ENCODE data around the gene SLC1A1. TPM values are rescaled to one million over a fixed set of nuclear protein-coding genes. Genes with fewer than 3 reads are reported as not detected.
A peak's percentile ranks its signal among the peaks of the same experiment; 100 is the strongest.

SLC1A1 gene
- total RNA-seq, 5 donors from 2014 or later (not counting 1 experiment from before 2014, with no cell fraction given), result 0.26 to 0.46 (median 0.38) TPM; not detected in 2

DNA sequence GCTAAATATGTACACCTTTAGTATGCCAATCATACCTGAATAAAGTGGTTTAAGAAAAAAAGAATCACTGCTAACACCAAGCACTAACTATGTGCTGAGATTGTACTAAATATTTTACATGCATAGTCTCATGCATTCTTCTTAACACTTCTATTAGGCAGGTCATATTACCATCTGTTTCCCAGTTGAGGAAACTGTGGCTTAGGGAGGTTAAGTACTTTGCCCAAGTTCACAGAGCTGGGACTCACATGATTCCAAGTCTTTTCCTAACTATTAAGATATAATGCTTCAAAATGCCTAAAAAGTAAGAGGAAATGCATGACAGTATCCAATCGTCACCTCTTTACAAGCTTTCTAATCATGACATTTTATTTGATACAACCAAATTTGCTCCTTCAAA, 102.6 kb downstream of the SLC1A1 start:
- Mint-ChIP-seq H3K9me3 (peaks cover 0 to 5% (median 0%) of the 10 kb centered on the region in 3 donors), H3K36me3 (no peaks in the 10 kb centered on the region), H3K27ac (no peak overlapping the region), H3K4me3 (no peak overlapping the region), H3K4me1 (peaks cover 32 to 50% (median 37%) of the 10 kb centered on the region in 3 donors), H3K27me3 (no peaks in the 10 kb centered on the region)
- H3K4me1 ChIP-seq (ENCODE audit: control insufficient read depth in 1 of 2, extremely low read depth in 1 of 2, insufficient read depth in 2 of 2, low read length in 2 of 2), result peaks cover 14 to 27% of the 10 kb centered on the region in 2 experiments
- no peaks in the 10 kb centered on the region for H3K9me3 ChIP-seq
- H3K4me3 ChIP-seq (ENCODE audit: control insufficient read depth in 1 of 2, extremely low read depth in 1 of 2, low read length in 1 of 2), result no peak overlapping the region
- no peak overlapping the region for H3K27ac ChIP-seq (ENCODE audit: low read length)
- H3K27me3 ChIP-seq (replicated peaks in 1 of 2; ENCODE audit: control insufficient read depth in 2 of 2, extremely low read depth in 1 of 2, insufficient read depth in 2 of 2, low read length in 1 of 2), result no peaks in the 10 kb centered on the region
- no peaks in the 10 kb centered on the region for H3K36me3 ChIP-seq (ENCODE audit: control insufficient read depth in 2 of 2, extremely low read depth in 1 of 2, insufficient read depth in 1 of 2, low read length in 1 of 2)
- ATAC-seq (replicated peaks in 1 of 4) (no peak), DNase-seq (no peak)
- POLR2A ChIA-PET, result no interaction called here
- CTCF ChIA-PET, result no interaction called here
- WGBS (ENCODE audit: insufficient coverage), result 100% methylated on average over 1 of the region's 1 CpG

DNA sequence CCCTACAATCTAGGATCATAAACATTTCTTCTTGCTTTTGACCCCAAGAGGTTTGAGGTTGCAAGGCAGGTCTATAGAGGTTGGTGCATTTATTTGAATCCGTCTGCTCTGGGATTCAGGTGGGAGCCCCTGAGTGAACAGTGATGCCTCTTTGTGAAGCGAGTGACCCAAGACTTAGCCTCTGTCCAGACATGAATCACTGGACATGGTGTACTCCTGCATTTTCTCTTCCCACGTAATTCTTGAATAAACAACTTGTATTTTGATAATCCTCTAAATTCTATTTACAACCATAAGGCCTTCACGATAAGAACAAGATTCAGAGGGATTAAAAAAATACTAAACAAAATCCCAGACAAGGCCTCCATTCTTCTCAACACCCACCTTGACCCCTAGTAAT, 104.3 kb downstream of the SLC1A1 start:
- no peak for DNase-seq
- Histone ChIP-seq H3K4me1 (ENCODE audit: control insufficient read depth in 1 of 2, extremely low read depth in 1 of 2, insufficient read depth in 2 of 2, low read length in 2 of 2) (peaks cover 14 to 27% of the 10 kb centered on the region in 2 experiments), H3K27me3 (replicated peaks in 1 of 2; ENCODE audit: control insufficient read depth in 2 of 2, extremely low read depth in 1 of 2, insufficient read depth in 2 of 2, low read length in 1 of 2) (no peaks in the 10 kb centered on the region), H3K36me3 (ENCODE audit: control insufficient read depth in 2 of 2, extremely low read depth in 1 of 2, insufficient read depth in 1 of 2, low read length in 1 of 2) (no peaks in the 10 kb centered on the region), H3K4me3 (ENCODE audit: control insufficient read depth in 1 of 2, extremely low read depth in 1 of 2, low read length in 1 of 2) (no peak overlapping the region), H3K27ac (ENCODE audit: low read length) (no peak overlapping the region), H3K9me3 (no peaks in the 10 kb centered on the region)
- no peak for ATAC-seq (replicated peaks in 1 of 4)
- 92% methylated on average over 2 of the region's 4 CpGs for WGBS (ENCODE audit: insufficient coverage)
- peaks cover 36 to 49% (median 41%) of the 10 kb centered on the region in 3 donors for H3K4me1 Mint-ChIP-seq
- POLR2A ChIA-PET, result no interaction called here
- no peaks in the 10 kb centered on the region for H3K36me3 Mint-ChIP-seq
- peak overlapping the region in 1 of 3 donors; percentile 57 for H3K4me3 Mint-ChIP-seq
- CTCF ChIA-PET, result no interaction called here
- no peaks in the 10 kb centered on the region for H3K27me3 Mint-ChIP-seq
- peak overlapping the region; percentile 94 to 96 for H3K27ac Mint-ChIP-seq
- peaks cover 0 to 5% (median 0%) of the 10 kb centered on the region in 3 donors for H3K9me3 Mint-ChIP-seq

DNA sequence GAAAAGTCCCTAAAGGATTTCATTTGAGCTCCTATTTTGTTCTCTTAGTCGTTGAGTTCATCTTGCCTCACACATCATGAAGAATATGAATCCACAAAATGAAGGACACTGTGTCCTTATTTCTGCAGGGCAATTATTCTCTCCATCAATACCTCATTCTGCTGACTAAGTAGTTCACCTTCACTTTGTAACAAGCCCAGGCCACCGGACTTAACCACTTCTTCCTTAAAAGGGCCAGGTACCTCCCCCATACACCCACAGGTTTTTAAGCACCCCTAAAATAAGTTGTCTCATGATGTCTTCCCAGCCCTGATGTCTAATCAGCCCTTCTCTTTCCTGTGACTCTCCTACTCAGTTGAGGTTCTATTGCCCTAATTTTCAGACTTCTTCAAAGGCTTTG, 104.7 kb downstream of the SLC1A1 start:
- Mint-ChIP-seq H3K27ac (peak overlapping the region; percentile 94 to 96), H3K9me3 (peaks cover 0 to 5% (median 0%) of the 10 kb centered on the region in 3 donors), H3K4me3 (peak overlapping the region in 1 of 3 donors; percentile 57), H3K4me1 (peaks cover 40 to 51% (median 44%) of the 10 kb centered on the region in 3 donors), H3K36me3 (no peaks in the 10 kb centered on the region), H3K27me3 (no peaks in the 10 kb centered on the region)
- ChIA-PET POLR2A (no interaction called here), CTCF (no interaction called here)
- Histone ChIP-seq H3K9me3 (no peaks in the 10 kb centered on the region), H3K27ac (ENCODE audit: low read length) (no peak overlapping the region), H3K27me3 (replicated peaks in 1 of 2; ENCODE audit: control insufficient read depth in 2 of 2, extremely low read depth in 1 of 2, insufficient read depth in 2 of 2, low read length in 1 of 2) (no peaks in the 10 kb centered on the region), H3K4me3 (ENCODE audit: control insufficient read depth in 1 of 2, extremely low read depth in 1 of 2, low read length in 1 of 2) (no peak overlapping the region), H3K36me3 (ENCODE audit: control insufficient read depth in 2 of 2, extremely low read depth in 1 of 2, insufficient read depth in 1 of 2, low read length in 1 of 2) (no peaks in the 10 kb centered on the region), H3K4me1 (ENCODE audit: control insufficient read depth in 1 of 2, extremely low read depth in 1 of 2, insufficient read depth in 2 of 2, low read length in 2 of 2) (peaks cover 14 to 27% of the 10 kb centered on the region in 2 experiments)
- DNase-seq, result no peak
- ATAC-seq (replicated peaks in 1 of 4), result no peak
- WGBS (ENCODE audit: insufficient coverage), result 86% methylated on average over 2 of the region's 2 CpGs

DNA sequence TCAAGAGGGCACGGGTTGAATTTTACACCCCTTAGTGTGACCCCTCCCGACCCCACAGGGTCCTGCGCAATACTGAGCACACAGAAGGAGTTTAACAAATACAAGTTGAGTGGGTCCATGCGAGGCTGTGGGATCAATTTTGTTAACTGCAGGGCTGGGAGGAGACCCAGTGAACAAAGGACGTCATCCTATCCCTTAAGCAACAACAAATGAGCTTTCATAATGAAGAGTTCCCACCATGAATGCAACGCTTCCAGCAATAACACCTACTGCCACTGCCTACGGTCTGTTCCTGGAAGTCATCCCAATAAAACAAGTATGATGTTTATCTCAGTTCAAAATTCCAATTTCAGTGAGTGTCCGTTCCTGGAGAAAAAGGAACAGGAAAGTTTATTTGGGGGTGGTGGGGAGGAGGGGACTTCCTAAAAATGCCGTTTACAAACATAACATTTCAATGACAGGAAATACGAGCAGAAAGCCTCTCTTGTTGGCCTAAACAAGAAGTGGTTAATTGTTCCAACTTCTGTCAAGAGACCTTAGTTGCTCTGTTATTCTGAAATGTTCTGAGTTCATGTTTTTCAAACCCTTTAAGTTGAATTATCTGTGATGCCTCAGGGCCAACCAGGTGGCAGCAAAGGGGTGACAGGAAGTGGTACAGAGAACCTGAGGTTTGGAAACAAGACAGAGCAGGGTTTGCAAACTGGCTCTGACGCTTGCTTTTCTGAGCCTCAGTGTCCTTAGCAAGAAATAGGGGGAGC, 106.1 kb downstream of the SLC1A1 start:
- DNase-seq (peak; percentile 42 to 93 (median 75)), ATAC-seq (replicated peaks in 1 of 4) (peak; percentile 94 to 97 (median 96))
- Mint-ChIP-seq H3K27me3 (no peaks in the 10 kb centered on the region), H3K9me3 (peaks cover 0 to 5% (median 0%) of the 10 kb centered on the region in 3 donors), H3K4me3 (peak overlapping the region; percentile 4 to 57 (median 4)), H3K4me1 (peaks cover 53 to 64% (median 57%) of the 10 kb centered on the region in 3 donors), H3K36me3 (no peaks in the 10 kb centered on the region), H3K27ac (peak overlapping the region; percentile 94 to 96)
- POLR2A ChIA-PET, result no interaction called here
- peak overlapping the region; percentile 86 for H3K27ac ChIP-seq (ENCODE audit: low read length)
- no peaks in the 10 kb centered on the region for H3K36me3 ChIP-seq (ENCODE audit: control insufficient read depth in 2 of 2, extremely low read depth in 1 of 2, insufficient read depth in 1 of 2, low read length in 1 of 2)
- 73% methylated on average over 3 of the region's 11 CpGs for WGBS (ENCODE audit: insufficient coverage)
- H3K4me3 ChIP-seq (ENCODE audit: control insufficient read depth in 1 of 2, extremely low read depth in 1 of 2, low read length in 1 of 2), result no peak overlapping the region
- H3K9me3 ChIP-seq, result no peaks in the 10 kb centered on the region
- peaks cover 20 to 31% of the 10 kb centered on the region in 2 experiments for H3K4me1 ChIP-seq (ENCODE audit: control insufficient read depth in 1 of 2, extremely low read depth in 1 of 2, insufficient read depth in 2 of 2, low read length in 2 of 2)
- no peaks in the 10 kb centered on the region for H3K27me3 ChIP-seq (replicated peaks in 1 of 2; ENCODE audit: control insufficient read depth in 2 of 2, extremely low read depth in 1 of 2, insufficient read depth in 2 of 2, low read length in 1 of 2)
- CTCF ChIA-PET, result interaction anchor here (0.7 to 1.0 kb wide), 2 partner anchors 44 to 334 kb away, joined by 3 read pairs; no protein-coding TSS in a partner anchor

DNA sequence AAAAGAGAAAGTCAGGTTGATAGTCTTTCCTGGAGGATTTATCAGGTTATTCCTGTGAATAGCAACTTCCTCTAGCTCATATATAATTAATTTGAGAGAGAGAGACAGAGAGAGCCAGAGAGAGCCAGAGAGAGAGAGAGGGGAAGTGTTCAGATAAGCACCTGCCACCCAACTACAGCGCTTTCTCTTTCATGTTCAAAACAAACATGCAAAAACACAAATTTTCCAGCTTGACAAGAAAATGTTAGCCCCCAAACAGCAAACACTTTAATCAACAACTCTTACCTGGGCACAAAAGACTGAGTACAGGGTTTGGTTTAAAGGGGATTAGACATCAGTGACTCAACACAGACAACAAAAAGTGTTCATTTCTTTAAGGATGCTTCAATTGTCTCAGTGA, 110.1 kb downstream of the SLC1A1 start:
- no CpG with 5 or more reads among the region's 1 CpG for WGBS (ENCODE audit: insufficient coverage)
- ChIA-PET POLR2A (interaction anchor here in 1 of 2 donors (0.6 to 1.1 kb wide), 4 partner anchors 12 to 387 kb away, joined by 3 to 8 read pairs (median 5); no protein-coding TSS in a partner anchor), CTCF (interaction anchor here (0.6 to 1.3 kb wide), 2 partner anchors 81 to 268 kb away, joined by 4 to 5 read pairs; no protein-coding TSS in a partner anchor)
- Histone ChIP-seq H3K27me3 (replicated peaks in 1 of 2; ENCODE audit: control insufficient read depth in 2 of 2, extremely low read depth in 1 of 2, insufficient read depth in 2 of 2, low read length in 1 of 2) (no peaks in the 10 kb centered on the region), H3K9me3 (no peaks in the 10 kb centered on the region), H3K36me3 (ENCODE audit: control insufficient read depth in 2 of 2, extremely low read depth in 1 of 2, insufficient read depth in 1 of 2, low read length in 1 of 2) (no peaks in the 10 kb centered on the region), H3K27ac (ENCODE audit: low read length) (peak overlapping the region; percentile 47), H3K4me3 (ENCODE audit: control insufficient read depth in 1 of 2, extremely low read depth in 1 of 2, low read length in 1 of 2) (no peak overlapping the region), H3K4me1 (ENCODE audit: control insufficient read depth in 1 of 2, extremely low read depth in 1 of 2, insufficient read depth in 2 of 2, low read length in 2 of 2) (peaks cover 20 to 33% of the 10 kb centered on the region in 2 experiments)
- Mint-ChIP-seq H3K36me3 (peaks cover 12% of the 10 kb centered on the region), H3K27me3 (no peaks in the 10 kb centered on the region), H3K4me3 (peak overlapping the region in 2 of 3 donors; percentile 22 to 46), H3K9me3 (peaks cover 3 to 4% (median 3%) of the 10 kb centered on the region in 3 donors), H3K4me1 (peaks cover 64 to 73% (median 70%) of the 10 kb centered on the region in 3 donors), H3K27ac (peak overlapping the region; percentile 87 to 90)
- DNase-seq (peak in 4 of 35 experiments; percentile 7 to 51 (median 29)), ATAC-seq (replicated peaks in 1 of 4) (no peak)

DNA sequence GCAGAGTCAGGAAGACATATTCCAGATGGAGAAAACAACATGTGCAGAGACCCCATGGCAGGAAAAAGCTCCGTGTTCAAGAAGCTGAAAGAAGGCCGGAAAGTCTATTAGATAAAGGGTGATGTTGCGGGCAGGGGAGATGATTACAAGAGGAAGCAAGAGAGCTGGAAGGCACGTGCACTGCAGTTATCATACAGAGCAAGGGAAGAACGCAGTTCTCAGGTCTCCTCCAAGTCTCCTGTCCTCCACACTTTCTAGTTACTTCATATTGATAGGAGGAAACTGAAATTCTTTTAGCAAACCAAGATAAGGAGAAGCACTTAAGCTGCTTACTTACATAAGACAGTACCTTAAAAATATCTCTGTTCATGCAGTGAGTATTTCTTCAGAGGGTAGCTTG, 113.6 kb downstream of the SLC1A1 start:
- H3K4me3 ChIP-seq (ENCODE audit: control insufficient read depth in 1 of 2, extremely low read depth in 1 of 2, low read length in 1 of 2), result no peak overlapping the region
- Mint-ChIP-seq H3K36me3 (peaks cover 12% of the 10 kb centered on the region), H3K9me3 (peaks cover 0 to 4% (median 3%) of the 10 kb centered on the region in 3 donors), H3K4me1 (peaks cover 37 to 48% (median 44%) of the 10 kb centered on the region in 3 donors), H3K4me3 (no peak overlapping the region), H3K27ac (peak overlapping the region in 1 of 2 donors; percentile 59), H3K27me3 (no peaks in the 10 kb centered on the region)
- H3K9me3 ChIP-seq, result no peaks in the 10 kb centered on the region
- peaks cover 8 to 18% of the 10 kb centered on the region in 2 experiments for H3K4me1 ChIP-seq (ENCODE audit: control insufficient read depth in 1 of 2, extremely low read depth in 1 of 2, insufficient read depth in 2 of 2, low read length in 2 of 2)
- no peaks in the 10 kb centered on the region for H3K27me3 ChIP-seq (replicated peaks in 1 of 2; ENCODE audit: control insufficient read depth in 2 of 2, extremely low read depth in 1 of 2, insufficient read depth in 2 of 2, low read length in 1 of 2)
- POLR2A ChIA-PET, result interaction anchor here in 1 of 2 donors (0.6 kb wide), 2 partner anchors 111 to 926 kb away, joined by 3 to 5 read pairs; no protein-coding TSS in a partner anchor
- no peak for DNase-seq
- 89% methylated on average over 2 of the region's 5 CpGs for WGBS (ENCODE audit: insufficient coverage)
- CTCF ChIA-PET, result interaction anchor here (0.5 to 1.7 kb wide), 7 partner anchors 23 to 321 kb away, joined by 3 to 6 read pairs (median 3); no protein-coding TSS in a partner anchor
- H3K27ac ChIP-seq (ENCODE audit: low read length), result no peak overlapping the region
- H3K36me3 ChIP-seq (ENCODE audit: control insufficient read depth in 2 of 2, extremely low read depth in 1 of 2, insufficient read depth in 1 of 2, low read length in 1 of 2), result no peaks in the 10 kb centered on the region
- no peak for ATAC-seq (replicated peaks in 1 of 4)
